Hepatocyte (in vitro differentiated cells): ENCODE data around the gene RELT. TPM values are rescaled to one million over a fixed set of nuclear protein-coding genes. Genes with fewer than 3 reads are reported as not detected.

Source experiments
- DNase-seq: peaks from one replicate; pipeline ENCODE4 v3.0.0-alpha.2; 2016; ENCODE audit warnings: low spot score
- H2AFZ ChIP-seq: fragments of 200-600 bp; sonication (generic); 2 replicates; pipeline ENCODE4 v1.6.0; 2016; ENCODE audit warnings: antibody characterized with exemption, mild to moderate bottlenecking
- H3K27ac ChIP-seq: fragments of 200-600 bp; sonication (generic); 2 replicates; pipeline ENCODE4 v1.5.1; 2016; ENCODE audit warnings: mild to moderate bottlenecking
- H3K27me3 ChIP-seq: fragments of 200-600 bp; sonication (generic); 2 replicates; pipeline ENCODE4 v1.6.1; 2016
- H3K36me3 ChIP-seq: fragments of 200-600 bp; sonication (generic); replicated peaks from 2 replicates; pipeline ENCODE4 v1.5.1; 2016; ENCODE audit warnings: low read depth; ENCODE audit not compliant: insufficient read depth
- H3K4me1 ChIP-seq: fragments of 200-600 bp; sonication (generic); 2 replicates; pipeline ENCODE4 v1.5.1; 2016; ENCODE audit warnings: mild to moderate bottlenecking, moderate library complexity; ENCODE audit not compliant: insufficient read depth
- H3K4me2 ChIP-seq: fragments of 200-600 bp; sonication (generic); 2 replicates; pipeline ENCODE4 v1.6.0; 2016
- H3K4me3 ChIP-seq: fragments of 200-600 bp; sonication (generic); 2 replicates; pipeline ENCODE4 v1.5.1; 2016; ENCODE audit warnings: mild to moderate bottlenecking
- H3K79me2 ChIP-seq: fragments of 200-600 bp; sonication (generic); 2 replicates; pipeline ENCODE4 v1.6.0; 2017; ENCODE audit warnings: mild to moderate bottlenecking
- H3K9me2 ChIP-seq: fragments of 200-600 bp; sonication (generic); replicated peaks from 2 replicates; pipeline ENCODE4 v1.6.0; 2017; ENCODE audit warnings: mild to moderate bottlenecking; ENCODE audit not compliant: insufficient read depth
- H3K9me3 ChIP-seq: fragments of 200-600 bp; sonication (generic); 2 replicates; pipeline ENCODE4 v1.5.1; 2016; ENCODE audit warnings: low read depth, mild to moderate bottlenecking
- H4K20me1 ChIP-seq: fragments of 200-600 bp; sonication (generic); 2 replicates; pipeline ENCODE4 v1.6.0; 2016; ENCODE audit warnings: mild to moderate bottlenecking; ENCODE audit not compliant: insufficient read depth, poor library complexity, severe bottlenecking
- CTCF ChIP-seq: fragments of 200-600 bp; sonication (generic); IDR thresholded peaks from 2 replicates; pipeline ENCODE4 v1.5.1; 2016; ENCODE audit warnings: antibody characterized with exemption, mild to moderate bottlenecking; ENCODE audit not compliant: poor library complexity
- EZH2 ChIP-seq: fragments of 200-600 bp; sonication (generic); IDR thresholded peaks from 2 replicates; pipeline ENCODE4 v1.6.1; 2016; ENCODE audit warnings: antibody characterized with exemption, mild to moderate bottlenecking, borderline replicate concordance
- EZH2phosphoT487 ChIP-seq: fragments of 200-600 bp; sonication (generic); IDR thresholded peaks from one replicate; pipeline ENCODE4 v1.6.1; 2018; ENCODE audit warnings: antibody characterized with exemption, mild to moderate bottlenecking, low read depth, moderate library complexity; ENCODE audit not compliant: unreplicated experiment, severe bottlenecking
- WGBS: methylation state at CpG from one replicate; pipeline ENCODE4 v1.1.6; 2016; ENCODE audit warnings: low lambda C conversion rate; ENCODE audit errors: missing lambda C conversion rate; 5-methylcytosine and 5-hydroxymethylcytosine counted together
- polyA plus RNA-seq: library from polyadenylated mRNA; unstranded; fragments of >200 nt; fragmentation: Nextera tagmentation; extraction: Ambion mirVana; gene quantifications from 2 replicates; pipeline ENCODE4 v1.2.1, GENCODE V29; 2016
- total RNA-seq: library from RNA; depleted of rRNA; stranded (reverse); fragments of >200 nt; gene quantifications from 2 replicates; pipeline ENCODE4 v1.2.3, GENCODE V29; 2014

RELT gene
- total and polyA plus RNA-seq, 2 experiments from 2014 or later = 1.6 to 3.4 TPM

- H3K4me3 ChIP-seq = no peak overlapping the region
- TF ChIP-seq EZH2phosphoT487 (no peak), CTCF (peak; percentile 35), EZH2 (no peak)
- H3K4me1 ChIP-seq = peaks cover 68% of the 10 kb centered on the region
- H3K4me2 ChIP-seq = peak overlapping the region; percentile 72
- H2AFZ ChIP-seq = no peak overlapping the region
- peak overlapping the region; percentile 95 for H3K27ac ChIP-seq
- peaks cover 87% of the 10 kb centered on the region for H3K79me2 ChIP-seq
- H3K36me3 ChIP-seq = no peaks in the 10 kb centered on the region
- 60% methylated on average over 3 of the region's 3 CpGs for WGBS
- H3K9me2 ChIP-seq = no peaks in the 10 kb centered on the region
- H4K20me1 ChIP-seq = peaks cover 4% of the 10 kb centered on the region
- no peaks in the 10 kb centered on the region for H3K27me3 ChIP-seq
- peak; percentile 75 for DNase-seq
- H3K9me3 ChIP-seq = no peaks in the 10 kb centered on the region
Observed at GRCh38 chr11:73330569-73331093, 45.6 kb upstream of the RELT start.

- Histone ChIP-seq H3K9me2 (no peaks in the 10 kb centered on the region), H2AFZ (no peak overlapping the region), H3K4me1 (peaks cover 68% of the 10 kb centered on the region), H3K4me3 (no peak overlapping the region), H3K4me2 (peak overlapping the region; percentile 72), H3K36me3 (no peaks in the 10 kb centered on the region), H3K27me3 (no peaks in the 10 kb centered on the region), H3K79me2 (peaks cover 87% of the 10 kb centered on the region), H3K9me3 (no peaks in the 10 kb centered on the region), H3K27ac (peak overlapping the region; percentile 95), H4K20me1 (peaks cover 8% of the 10 kb centered on the region)
- no peak for TF ChIP-seq EZH2phosphoT487
- TF ChIP-seq CTCF = no peak
- no peak for TF ChIP-seq EZH2
- whole genome bisulfite sequencing = 8% methylated on average over 2 of the region's 4 CpGs
- peak; percentile 88 for DNase-seq
Observed at GRCh38 chr11:73331138-73331916, 44.9 kb upstream of the RELT start.

GRCh38 chr11:73333173-73333572, 43.0 kb upstream of the RELT start:
- Histone ChIP-seq H3K4me3 (no peak overlapping the region), H3K27ac (peak overlapping the region; percentile 95), H3K79me2 (peaks cover 87% of the 10 kb centered on the region), H2AFZ (no peak overlapping the region), H3K4me1 (peaks cover 65% of the 10 kb centered on the region), H3K36me3 (no peaks in the 10 kb centered on the region), H3K4me2 (peak overlapping the region; percentile 72), H4K20me1 (peaks cover 16% of the 10 kb centered on the region), H3K9me2 (no peaks in the 10 kb centered on the region), H3K27me3 (no peaks in the 10 kb centered on the region), H3K9me3 (no peaks in the 10 kb centered on the region)
- 91% methylated on average over 11 of the region's 11 CpGs for WGBS
- TF ChIP-seq CTCF (no peak), EZH2 (no peak), EZH2phosphoT487 (no peak)
- DNase-seq = no peak
